AG04450 (cell line): ENCODE measurements around the gene SYN1. TPM values are rescaled to one million over a fixed set of nuclear protein-coding genes. Genes with fewer than 3 reads are reported as not detected.
A peak's percentile ranks its signal among the peaks of the same experiment; 100 is the strongest.

ENCODE experiments used
- CTCF ChIA-PET: fragments of 300-600, 350-600 bp; formaldehyde crosslinking; extraction: SDS; loops from one replicate; lab custom pipeline; 2022; ENCODE audit warnings: antibody characterized with exemption, inconsistent platforms; lab: Charles Lee
- POLR2A ChIA-PET: fragments of 350-600 bp; formaldehyde crosslinking; extraction: SDS; loops from one replicate; lab custom pipeline; 2021; ENCODE audit warnings: antibody characterized with exemption, inconsistent platforms; lab: Yijun Ruan, JAX
- DNase-seq: peaks from one replicate; pipeline ENCODE4 v3.0.0-alpha.2; 2011; ENCODE audit warnings: low read depth, low spot score
- H3K27ac ChIP-seq: one replicate; pipeline ENCODE4 v1.5.1; 2012; ENCODE audit warnings: low read depth, low read length, control low read depth
- H3K27me3 ChIP-seq: one replicate; pipeline ENCODE4 v1.6.0; 2012; ENCODE audit warnings: low read length; ENCODE audit not compliant: control insufficient read depth, insufficient read depth
- H3K4me3 ChIP-seq: 2 replicates; pipeline ENCODE4 v1.5.1; 2011; ENCODE audit warnings: mild to moderate bottlenecking, low read depth, low read length, control low read depth
- H3K9me3 ChIP-seq: 2 replicates; pipeline ENCODE4 v1.5.1; 2012; ENCODE audit warnings: low read length; ENCODE audit not compliant: control insufficient read depth, insufficient read depth
- CTCF ChIP-seq: IDR thresholded peaks from 2 replicates; pipeline ENCODE4 v1.5.1; 2011; ENCODE audit warnings: low read depth, low read length, control low read depth, inconsistent platforms
- polyA plus RNA-seq: library from polyadenylated mRNA; depleted of rRNA; stranded (reverse); fragments of >200 nt; gene quantifications from 2 replicates; pipeline ENCODE4 v1.2.3, GENCODE V29; 2011

The SYN1 gene
- polyA plus RNA-seq, 1 experiment = 0.37 TPM

GRCh38 chrX:47558436-47558835 lies 61.2 kb downstream of the SYN1 start:
- Histone ChIP-seq H3K9me3 (no peaks in the 10 kb centered on the region), H3K4me3 (no peak overlapping the region), H3K27me3 (no peaks in the 10 kb centered on the region), H3K27ac (no peak overlapping the region)
- POLR2A ChIA-PET = interaction anchor here (0.7 kb wide), 1 partner anchor 19 kb away, joined by 6 read pairs; no protein-coding TSS in a partner anchor
- no peak for TF ChIP-seq CTCF
- DNase-seq = no peak
- CTCF ChIA-PET = interaction anchor here (0.6 kb wide), 1 partner anchor 18 kb away, joined by 3 read pairs; no protein-coding TSS in a partner anchor

- DNase-seq = peak; percentile 81
- H3K27ac ChIP-seq = peak overlapping the region; percentile 21
- H3K9me3 ChIP-seq = no peaks in the 10 kb centered on the region
- no peak for TF ChIP-seq CTCF
- H3K4me3 ChIP-seq = peak overlapping the region; percentile 61
- H3K27me3 ChIP-seq = no peaks in the 10 kb centered on the region
- ChIA-PET POLR2A (interaction anchor here (1.0 to 1.5 kb wide), 4 partner anchors 10 to 95 kb away, joined by 3 to 6 read pairs (median 4); partner anchors contain the start of genes ELK1 and TIMP1), CTCF (interaction anchor here (1.3 to 2.3 kb wide), 2 partner anchors 16 to 88 kb away, joined by 6 to 12 read pairs; no protein-coding TSS in a partner anchor)
Measured at GRCh38 chrX:47556045-47556623, 63.5 kb downstream of the SYN1 start.

GRCh38 chrX:47543496-47543895 lies 76.2 kb downstream of the SYN1 start:
- CTCF ChIA-PET = no interaction called here
- H3K27me3 ChIP-seq = no peaks in the 10 kb centered on the region
- H3K9me3 ChIP-seq = no peaks in the 10 kb centered on the region
- no peak overlapping the region for H3K27ac ChIP-seq
- TF ChIP-seq CTCF = no peak
- POLR2A ChIA-PET = no interaction called here
- H3K4me3 ChIP-seq = no peak overlapping the region
- DNase-seq = no peak

GRCh38 chrX:47540754-47541538 lies 78.7 kb downstream of the SYN1 start:
- Histone ChIP-seq H3K27ac (peak overlapping the region; percentile 21), H3K4me3 (no peak overlapping the region), H3K9me3 (no peaks in the 10 kb centered on the region), H3K27me3 (no peaks in the 10 kb centered on the region)
- CTCF ChIA-PET = interaction anchor here (0.9 to 3.3 kb wide), 8 partner anchors 15 to 486 kb away, joined by 3 to 36 read pairs (median 4); no protein-coding TSS in a partner anchor
- peak; percentile 63 for TF ChIP-seq CTCF
- DNase-seq = peak; percentile 76
- POLR2A ChIA-PET = interaction anchor here (0.7 kb wide), 1 partner anchor 15 kb away, joined by 3 read pairs; no protein-coding TSS in a partner anchor
